Neural crest cell (in vitro differentiated cells): Measurements from ENCODE around the gene TBC1D16. TPM values are rescaled to one million over a fixed set of nuclear protein-coding genes. Genes with fewer than 3 reads are reported as not detected.
A peak's percentile ranks its signal among the peaks of the same experiment; 100 is the strongest.

Experiments
- DNase-seq: peaks from one replicate; pipeline ENCODE4 v3.0.0; 2021; ENCODE audit warnings: low read depth, mixed read lengths, low spot score
- H3K27ac Mint-ChIP-seq: one replicate; pipeline ENCODE4 v1.8.0; 2021; ENCODE audit warnings: mild to moderate bottlenecking, mixed read lengths; ENCODE audit not compliant: unreplicated experiment
- H3K27me3 Mint-ChIP-seq: 2 replicates; pipeline ENCODE4 v1.8.0; 2021; ENCODE audit warnings: low read depth, mild to moderate bottlenecking, mixed read lengths
- H3K36me3 Mint-ChIP-seq: 2 replicates; pipeline ENCODE4 v1.8.0; 2021; ENCODE audit warnings: low read depth, mild to moderate bottlenecking, mixed read lengths
- H3K4me1 Mint-ChIP-seq: 2 replicates; pipeline ENCODE4 v1.8.0; 2021; ENCODE audit warnings: mixed read lengths
- H3K4me3 Mint-ChIP-seq: one replicate; pipeline ENCODE4 v1.8.0; 2021; ENCODE audit warnings: mild to moderate bottlenecking, mixed read lengths
- H3K9me3 Mint-ChIP-seq: 2 replicates; pipeline ENCODE4 v1.8.0; 2021; ENCODE audit warnings: mixed read lengths
- CTCF ChIP-seq: fragments of 200-600 bp; sonication (generic); conservative IDR thresholded peaks from 2 replicates; pipeline ENCODE4 v1.5.0; 2021; ENCODE audit warnings: antibody characterized with exemption, mild to moderate bottlenecking
- total RNA-seq: library from RNA; stranded (reverse); gene quantifications from 2 replicates; pipeline ENCODE4 v1.2.1, GENCODE V29; 2021

The TBC1D16 gene
- total RNA-seq, 1 donor from 2014 or later: 96.2 TPM

DNA sequence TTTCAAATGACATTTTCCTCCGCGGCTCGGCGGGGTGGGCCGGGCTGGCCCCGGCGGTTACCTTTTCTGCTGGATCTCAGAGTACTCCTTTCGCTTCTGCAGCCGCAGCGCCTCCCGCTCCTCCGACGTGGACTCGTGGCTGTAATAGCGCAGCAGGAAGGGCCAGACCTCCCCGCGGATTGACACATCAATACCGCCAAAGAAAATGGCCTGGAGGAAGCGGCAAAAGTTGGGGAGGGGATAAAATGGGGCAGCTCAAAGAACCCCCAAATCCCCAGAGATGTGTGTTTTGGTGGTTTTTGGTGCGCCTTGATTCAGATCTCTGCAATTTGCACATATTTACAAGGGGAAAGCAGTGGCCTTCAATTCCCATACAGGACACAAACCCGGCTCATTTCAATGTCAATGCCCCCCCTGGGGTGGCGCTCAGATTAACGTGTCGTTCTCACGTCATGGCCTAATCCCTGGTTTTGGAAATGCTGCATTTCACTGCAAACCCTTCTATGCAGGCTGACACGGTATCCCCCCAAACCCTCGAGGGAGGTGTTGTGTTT is 85.9 kb downstream of the TBC1D16 start:
- peak overlapping the region; percentile 70 for H3K4me3 Mint-ChIP-seq
- TF ChIP-seq CTCF: no peak
- no peak for DNase-seq
- H3K4me1 Mint-ChIP-seq: peaks cover 46% of the 10 kb centered on the region
- H3K27me3 Mint-ChIP-seq: peaks cover 2% of the 10 kb centered on the region
- no peaks in the 10 kb centered on the region for H3K9me3 Mint-ChIP-seq
- H3K27ac Mint-ChIP-seq: no peak overlapping the region
- H3K36me3 Mint-ChIP-seq: peaks cover 5% of the 10 kb centered on the region

- DNase-seq: no peak
- peaks cover 9% of the 10 kb centered on the region for H3K36me3 Mint-ChIP-seq
- H3K4me1 Mint-ChIP-seq: peaks cover 46% of the 10 kb centered on the region
Observed at GRCh38 chr17:79948945-79949655, 86.6 kb downstream of the TBC1D16 start.

GRCh38 chr17:79948406-79948944 is 87.2 kb downstream of the TBC1D16 start:
- H3K4me3 Mint-ChIP-seq: no peak overlapping the region

More at GRCh38 chr17:79948945-79949655, 86.6 kb downstream of the TBC1D16 start:
- Mint-ChIP-seq H3K4me3 (peak overlapping the region; percentile 70), H3K27ac (no peak overlapping the region), H3K27me3 (peaks cover 2% of the 10 kb centered on the region), H3K9me3 (no peaks in the 10 kb centered on the region)
- TF ChIP-seq CTCF: no peak

DNA sequence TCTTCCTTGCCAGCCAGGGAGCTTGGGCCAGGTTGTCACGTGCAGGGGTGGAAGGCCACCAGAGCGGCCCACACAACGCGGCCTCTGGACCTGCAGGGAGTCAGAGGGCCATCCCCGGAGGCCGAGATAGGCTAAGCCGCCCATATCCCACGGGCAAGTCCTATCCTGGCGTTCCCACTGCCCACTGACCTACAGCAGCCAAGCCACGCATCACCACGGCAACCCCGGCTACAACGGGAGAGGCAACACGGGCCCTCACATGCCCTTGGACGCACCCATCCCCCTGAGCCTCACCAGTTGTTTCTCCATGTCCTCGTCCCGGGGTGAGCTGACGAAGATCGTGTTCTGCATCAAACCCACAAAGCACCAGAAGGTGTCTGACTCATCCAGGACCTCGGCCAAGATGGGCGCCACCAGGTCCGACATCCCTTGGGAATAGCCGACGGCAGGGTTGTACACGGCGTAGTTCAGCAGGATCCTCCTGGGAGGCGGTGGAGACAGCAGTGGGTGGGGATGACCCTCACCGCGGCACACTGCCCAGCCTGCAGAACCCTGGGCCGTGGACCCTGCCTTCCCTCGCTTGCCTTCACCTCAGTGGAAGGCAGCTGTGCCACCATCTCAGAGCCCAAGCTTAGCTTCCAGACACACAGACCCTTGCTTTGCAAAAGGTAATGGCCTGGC is 88.2 kb downstream of the TBC1D16 start:
- H3K4me3 Mint-ChIP-seq: no peak overlapping the region
- peaks cover 18% of the 10 kb centered on the region for H3K36me3 Mint-ChIP-seq
- H3K4me1 Mint-ChIP-seq: peaks cover 38% of the 10 kb centered on the region
- no peak for DNase-seq
- no peak for TF ChIP-seq CTCF
- H3K27ac Mint-ChIP-seq: no peak overlapping the region
- H3K27me3 Mint-ChIP-seq: peaks cover 2% of the 10 kb centered on the region
- H3K9me3 Mint-ChIP-seq: no peaks in the 10 kb centered on the region

More at GRCh38 chr17:79948406-79948944, 87.2 kb downstream of the TBC1D16 start:
- Mint-ChIP-seq H3K9me3 (no peaks in the 10 kb centered on the region), H3K27me3 (peaks cover 2% of the 10 kb centered on the region), H3K36me3 (peaks cover 14% of the 10 kb centered on the region), H3K27ac (no peak overlapping the region), H3K4me1 (peaks cover 42% of the 10 kb centered on the region)
- no peak for DNase-seq
- TF ChIP-seq CTCF: no peak

- Mint-ChIP-seq H3K36me3 (peaks cover 18% of the 10 kb centered on the region), H3K27me3 (no peaks in the 10 kb centered on the region), H3K9me3 (no peaks in the 10 kb centered on the region), H3K4me1 (peaks cover 29% of the 10 kb centered on the region), H3K4me3 (no peak overlapping the region), H3K27ac (no peak overlapping the region)
- no peak for DNase-seq
- no peak for TF ChIP-seq CTCF
Observed at GRCh38 chr17:79946352-79947231, 89.1 kb downstream of the TBC1D16 start.
